Esophagus muscularis mucosa (tissue), 3 donors: ENCODE data around the gene SLC8A1.

Experiments used
- CTCF ChIP-seq, 3 experiments: fragments of 200-600 bp in 2 of 3; fragments of 450-650 bp in 1 of 3; sonication (generic) in 2 of 3; IDR thresholded peaks; one replicate each; pipeline ENCODE4 v1.5.1; 2017 to 2019; ENCODE audit warnings: antibody characterized with exemption in 3 of 3, mild to moderate bottlenecking in 2 of 3, moderate library complexity in 1 of 3
- POLR2A ChIP-seq: fragments of 450-650 bp; IDR thresholded peaks from one replicate; pipeline ENCODE4 v1.6.1; 2017; ENCODE audit warnings: antibody characterized with exemption, moderate library complexity, mild to moderate bottlenecking, low read depth

- TF ChIP-seq POLR2A (no peak), CTCF (IDR thresholded peaks at IDR 0.05) (no peak)
These were observed 28.2 kb upstream of the SLC8A1 start for GRCh38 chr2:40480073-40480472.
